ENCODE data around the gene ZNF19.

The ZNF19 gene

GRCh38 chr16:71459510-71459909 lies 29.6 kb downstream of the ZNF19 start:
- TF ChIP-seq CTCF (conservative IDR thresholded peaks at IDR 0.05; ENCODE audit: low read length) (no peak), EZH2phosphoT487 (IDR thresholded peaks at IDR 0.05; ENCODE audit: borderline replicate concordance) (no peak)
- peaks cover 19% of the 10 kb centered on the region for H3K79me2 ChIP-seq (ENCODE audit: insufficient read depth, low read length)

GRCh38 chr16:71456801-71457200 lies 32.3 kb downstream of the ZNF19 start:
- no peak overlapping the region for H3K9ac ChIP-seq (ENCODE audit: low read depth, low read length, poor library complexity, severe bottlenecking)
- H3K9me2 ChIP-seq (replicated peaks; ENCODE audit: low read depth, low read length) = no peaks in the 10 kb centered on the region
- H3K4me1 ChIP-seq (ENCODE audit: insufficient read depth, low read length, poor library complexity, severe bottlenecking) = peaks cover 14% of the 10 kb centered on the region
- H3K9me3 ChIP-seq (ENCODE audit: insufficient read depth, low read depth, low read length) = no peaks in the 10 kb centered on the region
- no peaks in the 10 kb centered on the region; the same call in 1 of the 2 replicates for H3K36me3 ChIP-seq (ENCODE audit: insufficient read depth, low read length)
- peaks cover 18% of the 10 kb centered on the region for H3K79me2 ChIP-seq (ENCODE audit: insufficient read depth, low read length)
- H3K4me2 ChIP-seq (ENCODE audit: low read depth, low read length, poor library complexity, severe bottlenecking) = no peak overlapping the region
- no peaks in the 10 kb centered on the region for H3F3A ChIP-seq (ENCODE audit: low read depth)
- no peak overlapping the region for H2AFZ ChIP-seq (ENCODE audit: low read length)
- H3K27me3 ChIP-seq (ENCODE audit: insufficient read depth, low read length, poor library complexity, severe bottlenecking) = no peaks in the 10 kb centered on the region
- TF ChIP-seq CTCF (conservative IDR thresholded peaks at IDR 0.05; ENCODE audit: low read length) = no peak
- no peak for TF ChIP-seq EZH2phosphoT487 (IDR thresholded peaks at IDR 0.05; ENCODE audit: borderline replicate concordance)
- no peak overlapping the region for H3K4me3 ChIP-seq (ENCODE audit: low read length, poor library complexity, severe bottlenecking)
- H4K20me1 ChIP-seq (ENCODE audit: insufficient read depth, low read length, poor library complexity, severe bottlenecking) = no peaks in the 10 kb centered on the region

More at GRCh38 chr16:71459510-71459909, 29.6 kb downstream of the ZNF19 start:
- peaks cover 19% of the 10 kb centered on the region for H3K4me1 ChIP-seq (ENCODE audit: insufficient read depth, low read length, poor library complexity, severe bottlenecking)
- no peaks in the 10 kb centered on the region for H3K9me2 ChIP-seq (replicated peaks; ENCODE audit: low read depth, low read length)
- no peaks in the 10 kb centered on the region for H3K36me3 ChIP-seq (ENCODE audit: insufficient read depth, low read length)
- H2AFZ ChIP-seq (ENCODE audit: low read length) = no peak overlapping the region
- no peaks in the 10 kb centered on the region for H3K27me3 ChIP-seq (ENCODE audit: insufficient read depth, low read length, poor library complexity, severe bottlenecking)
- no peak overlapping the region for H3K9ac ChIP-seq (ENCODE audit: low read depth, low read length, poor library complexity, severe bottlenecking)
- H3F3A ChIP-seq (ENCODE audit: low read depth) = no peaks in the 10 kb centered on the region
- H3K4me3 ChIP-seq (ENCODE audit: low read length, poor library complexity, severe bottlenecking) = peak overlapping the region; percentile 36
- peak overlapping the region; percentile 95 for H3K4me2 ChIP-seq (ENCODE audit: low read depth, low read length, poor library complexity, severe bottlenecking)
- no peaks in the 10 kb centered on the region for H4K20me1 ChIP-seq (ENCODE audit: insufficient read depth, low read length, poor library complexity, severe bottlenecking)
- no peaks in the 10 kb centered on the region for H3K9me3 ChIP-seq (ENCODE audit: insufficient read depth, low read depth, low read length)

GRCh38 chr16:71453036-71453435 lies 36.1 kb downstream of the ZNF19 start:
- H3K9ac ChIP-seq (ENCODE audit: low read depth, low read length, poor library complexity, severe bottlenecking) = no peak overlapping the region
- H3K4me3 ChIP-seq (ENCODE audit: low read length, poor library complexity, severe bottlenecking) = no peak overlapping the region
- H3K9me2 ChIP-seq (replicated peaks; ENCODE audit: low read depth, low read length) = no peaks in the 10 kb centered on the region
- H2AFZ ChIP-seq (ENCODE audit: low read length) = no peak overlapping the region
- TF ChIP-seq EZH2phosphoT487 (IDR thresholded peaks at IDR 0.05; ENCODE audit: borderline replicate concordance) (no peak), CTCF (conservative IDR thresholded peaks at IDR 0.05; ENCODE audit: low read length) (no peak)
- peaks cover 18% of the 10 kb centered on the region; the same call in 1 of the 2 replicates for H3K36me3 ChIP-seq (ENCODE audit: insufficient read depth, low read length)
- no peaks in the 10 kb centered on the region for H3K4me1 ChIP-seq (ENCODE audit: insufficient read depth, low read length, poor library complexity, severe bottlenecking)
- H3K79me2 ChIP-seq (ENCODE audit: insufficient read depth, low read length) = no peaks in the 10 kb centered on the region
- no peaks in the 10 kb centered on the region for H3F3A ChIP-seq (ENCODE audit: low read depth)
- peaks cover 22% of the 10 kb centered on the region for H3K9me3 ChIP-seq (ENCODE audit: insufficient read depth, low read depth, low read length)
- no peaks in the 10 kb centered on the region for H4K20me1 ChIP-seq (ENCODE audit: insufficient read depth, low read length, poor library complexity, severe bottlenecking)
- H3K4me2 ChIP-seq (ENCODE audit: low read depth, low read length, poor library complexity, severe bottlenecking) = no peak overlapping the region
- H3K27me3 ChIP-seq (ENCODE audit: insufficient read depth, low read length, poor library complexity, severe bottlenecking) = no peaks in the 10 kb centered on the region
